Hematopoietic multipotent progenitor cell treated with erythropoietin and hydrocortisone succinate and interleukin-3 and kit ligand, for 15 days (in vitro differentiated cells): ENCODE measurements around the gene ADCY10.
"Not testable (repeated sequence)": the region's sequence is repeated elsewhere in the genome, so short reads cannot be mapped to it uniquely, and the experiment has no call there.

ENCODE experiments used
- DNase-seq: peaks from one replicate; pipeline ENCODE4 v3.0.0-alpha.2; 2015; ENCODE audit warnings: low spot score

Gene ADCY10

GRCh38 chr1:167924543-167925231, 10.8 kb upstream of the ADCY10 start:
- peak; percentile 53 for DNase-seq

DNA sequence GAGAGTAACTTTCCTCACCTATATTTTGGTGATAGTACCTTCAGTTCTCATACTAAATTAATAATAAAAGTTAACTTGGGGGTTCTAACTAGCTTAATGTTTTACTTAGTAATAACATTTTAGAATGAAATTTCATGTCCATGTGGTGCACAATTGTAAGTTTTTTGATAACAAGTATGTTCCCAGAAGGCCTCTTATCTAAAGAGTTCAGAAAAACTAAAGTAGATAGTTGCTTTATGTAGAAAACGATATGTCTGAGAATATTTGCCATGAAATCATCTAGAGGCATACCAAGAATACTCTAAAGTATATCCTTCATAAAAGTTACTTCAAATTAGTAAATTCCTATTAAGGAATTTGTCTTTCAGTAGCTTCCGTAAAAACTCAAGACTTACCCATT, 10.2 kb upstream of the ADCY10 start:
- peak; percentile 77 for DNase-seq

DNA sequence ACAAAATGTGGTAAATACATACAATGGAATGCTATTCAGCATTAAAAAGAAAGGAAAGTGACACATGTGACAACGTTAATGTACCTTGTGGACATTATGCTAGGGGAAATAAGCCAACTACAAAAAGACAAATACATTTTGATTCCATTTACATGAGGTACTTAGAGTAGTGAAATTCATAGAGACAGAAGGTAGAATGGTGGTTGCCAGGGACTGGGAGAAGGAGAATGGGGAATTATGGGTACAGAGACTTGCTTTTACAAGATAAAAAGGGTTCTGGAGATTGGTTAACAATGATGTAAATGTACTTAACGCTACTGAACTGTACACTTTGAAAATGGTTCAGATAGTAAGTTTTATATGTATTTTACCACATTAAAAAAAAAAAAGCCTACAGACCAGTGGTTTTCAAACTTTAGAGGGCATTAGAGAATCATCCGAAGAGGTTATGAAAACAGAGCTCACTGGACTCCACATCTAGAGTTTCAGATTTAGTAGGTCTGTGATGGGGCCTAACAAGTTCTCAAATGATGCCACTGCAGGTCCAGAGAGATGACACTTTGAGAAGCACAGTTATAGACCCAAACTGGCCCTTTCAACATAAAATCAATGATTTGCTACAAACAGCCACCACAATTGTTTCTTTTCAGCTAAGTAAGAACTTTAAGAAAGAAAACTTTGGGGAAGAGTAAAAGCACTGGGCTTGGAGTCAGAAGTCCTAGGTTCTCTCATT, 9.6 kb upstream of the ADCY10 start:
- DNase-seq = peak; percentile 67

- no peak for DNase-seq
These were observed 8.7 kb upstream of the ADCY10 start for GRCh38 chr1:167922611-167923074.

GRCh38 chr1:167922023-167922422, 8.1 kb upstream of the ADCY10 start:
- no peak for DNase-seq

GRCh38 chr1:167916766-167917511, 3.0 kb upstream of the ADCY10 start:
- no peak for DNase-seq

DNA sequence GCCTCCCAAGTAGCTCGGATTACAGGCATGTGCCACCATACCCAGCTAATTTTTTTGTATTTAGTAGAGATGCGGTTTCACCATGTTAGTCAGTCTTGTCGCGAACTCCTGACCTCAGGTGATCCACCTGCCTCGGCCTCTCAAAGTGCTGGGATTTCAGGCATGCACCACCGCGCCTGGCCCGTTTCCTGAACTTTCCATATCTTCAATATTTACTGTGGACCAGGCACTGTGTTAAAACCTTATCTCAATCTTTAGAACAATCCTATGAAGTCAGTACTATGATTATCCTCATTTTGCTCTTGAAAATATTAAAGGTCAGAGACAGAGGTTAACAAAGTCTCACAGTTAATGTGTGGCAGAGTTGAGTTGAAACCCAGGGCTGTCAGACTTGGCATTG, 1.6 kb upstream of the ADCY10 start:
- no peak for DNase-seq

DNA sequence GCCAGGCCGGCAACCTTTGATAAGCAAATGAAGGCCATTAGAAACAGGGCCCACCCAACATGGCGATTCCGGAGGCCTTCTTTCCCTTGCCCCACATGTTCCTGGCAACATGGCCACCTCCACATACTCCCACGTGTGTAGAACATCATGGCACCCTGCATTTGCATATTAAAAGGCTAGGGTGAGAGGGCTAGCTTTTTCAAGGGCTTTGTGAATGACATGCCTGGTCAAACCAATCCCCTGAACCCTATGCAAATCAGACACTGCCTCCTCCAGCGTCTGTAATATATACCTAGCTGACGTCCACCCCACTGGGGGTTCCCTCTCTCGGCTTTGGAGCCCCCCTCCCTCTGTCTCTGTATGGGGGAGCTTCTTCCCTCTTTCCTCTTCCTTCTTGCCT, 1.6 kb downstream of the ADCY10 start:
- DNase-seq = no peak

DNA sequence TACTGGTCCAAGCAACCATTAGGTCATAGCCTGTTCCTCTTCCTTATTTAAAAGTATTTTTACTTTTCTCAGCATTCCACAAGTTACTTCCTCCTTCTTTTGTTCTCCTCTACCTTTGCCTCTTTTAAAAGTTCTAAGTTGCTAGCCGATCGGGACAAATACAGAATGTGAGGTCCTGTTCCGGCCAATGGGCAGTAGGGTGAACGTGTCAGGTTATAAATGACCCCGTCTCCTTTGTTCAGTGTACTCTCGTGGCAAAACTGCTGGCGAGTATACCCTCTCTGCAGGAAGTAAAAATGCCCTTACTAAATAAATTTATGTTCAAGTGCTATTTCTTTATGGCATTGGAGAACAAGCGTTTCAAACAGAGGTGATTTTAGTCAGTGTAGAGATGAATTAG, 2.5 kb downstream of the ADCY10 start:
- no peak for DNase-seq

DNA sequence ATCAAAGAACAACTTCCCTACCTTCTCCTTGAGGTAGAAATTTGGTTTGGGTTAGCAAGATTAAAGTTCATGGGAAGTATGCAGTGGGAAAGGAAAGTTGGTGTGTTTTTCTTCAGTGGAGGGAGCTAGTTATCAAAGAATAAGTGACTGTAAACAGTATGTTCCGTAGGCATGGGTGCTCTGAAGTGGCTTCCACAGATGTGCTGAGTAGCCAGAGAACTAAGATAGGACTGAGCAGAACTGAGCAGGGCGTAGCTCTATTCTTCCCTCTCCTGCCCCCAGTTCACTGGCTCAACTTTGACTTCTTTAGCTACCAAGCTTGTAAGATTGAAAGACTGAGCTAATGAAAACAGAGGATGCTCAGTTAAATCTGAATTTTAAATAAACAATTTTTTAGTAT, 3.4 kb downstream of the ADCY10 start:
- no peak for DNase-seq

DNA sequence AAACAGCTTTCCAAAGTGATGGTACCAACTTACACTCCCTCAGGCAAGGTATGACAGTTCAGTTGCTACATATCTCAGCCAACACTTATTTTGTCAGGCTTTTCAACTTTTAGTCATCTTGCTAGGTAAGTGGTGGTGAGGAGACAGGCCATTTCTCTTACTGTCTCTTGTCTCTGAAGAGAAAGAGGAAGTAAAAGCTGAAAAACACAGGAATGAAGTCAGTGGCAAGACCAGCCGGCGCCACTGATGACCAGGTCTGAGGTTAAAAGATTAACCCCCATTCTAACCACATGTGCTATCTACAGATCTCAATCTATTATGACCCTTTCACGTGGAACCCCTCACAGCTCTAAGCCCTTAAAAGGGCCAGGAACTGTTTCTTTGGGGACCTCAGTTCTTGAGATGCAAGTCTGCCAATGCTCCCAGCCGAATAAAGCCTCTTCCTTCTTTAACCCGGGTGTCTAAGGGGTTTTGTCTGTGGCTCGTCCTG, 4.2 kb downstream of the ADCY10 start:
- no peak for DNase-seq

- DNase-seq = no peak
These were observed 8.3 kb downstream of the ADCY10 start for GRCh38 chr1:167905671-167906070.

GRCh38 chr1:167905182-167905581, 8.8 kb downstream of the ADCY10 start:
- DNase-seq = no peak

GRCh38 chr1:167904652-167905130, 9.2 kb downstream of the ADCY10 start:
- DNase-seq = no peak

GRCh38 chr1:167900907-167901306, 13.0 kb downstream of the ADCY10 start:
- no peak for DNase-seq

DNA sequence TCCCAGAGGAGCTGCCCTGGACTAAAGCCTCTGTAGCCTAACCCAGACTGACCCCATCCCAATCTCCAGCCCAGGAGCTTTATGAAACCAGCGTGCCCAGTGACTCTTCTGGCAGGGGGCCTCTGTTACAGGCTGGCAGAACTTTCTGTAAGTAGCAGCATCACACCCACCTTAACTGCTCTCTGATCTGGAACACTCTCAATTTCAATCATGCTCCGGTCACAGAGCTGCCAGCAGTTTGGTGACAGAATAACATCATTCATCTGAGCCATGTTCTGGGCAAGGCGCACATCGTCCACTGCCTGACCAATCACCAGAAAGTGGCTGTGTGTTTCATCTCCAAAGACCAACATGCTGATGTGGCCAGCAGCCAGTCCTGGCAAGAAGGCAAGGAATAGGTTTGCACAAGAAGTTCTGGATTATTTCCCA, 14.7 kb downstream of the ADCY10 start:
- DNase-seq = no peak

DNA sequence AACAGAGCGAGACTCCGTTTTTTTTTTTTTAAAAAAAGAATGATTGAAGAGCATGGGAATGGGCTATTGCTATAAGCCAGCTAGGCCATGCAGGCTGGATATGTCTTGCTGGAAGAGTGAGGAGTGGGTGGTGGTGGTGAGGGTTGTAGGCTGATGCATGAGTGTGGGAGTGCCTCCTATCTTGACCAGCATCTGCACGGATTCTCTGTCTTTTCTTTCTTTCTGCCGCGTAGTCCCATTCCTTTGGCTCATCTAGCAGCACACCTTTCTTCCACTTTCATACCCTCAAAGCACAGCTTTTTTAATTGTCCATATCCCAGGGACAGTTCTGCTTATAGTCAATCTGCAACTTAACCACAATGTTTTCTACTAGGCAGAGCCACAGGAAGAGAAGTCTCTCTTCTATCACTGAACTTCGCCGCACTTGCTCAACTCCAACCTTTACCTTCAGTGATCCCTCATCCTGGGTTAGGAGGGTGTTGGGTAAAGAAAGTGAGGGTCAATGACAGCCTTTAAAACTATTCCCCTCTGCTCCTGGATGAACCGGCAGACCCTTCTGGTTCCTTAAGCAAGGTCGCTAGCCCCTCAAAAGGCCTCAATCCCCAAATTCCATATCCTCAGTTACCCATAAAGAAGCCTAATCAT, 15.2 kb downstream of the ADCY10 start:
- DNase-seq = no peak

DNA sequence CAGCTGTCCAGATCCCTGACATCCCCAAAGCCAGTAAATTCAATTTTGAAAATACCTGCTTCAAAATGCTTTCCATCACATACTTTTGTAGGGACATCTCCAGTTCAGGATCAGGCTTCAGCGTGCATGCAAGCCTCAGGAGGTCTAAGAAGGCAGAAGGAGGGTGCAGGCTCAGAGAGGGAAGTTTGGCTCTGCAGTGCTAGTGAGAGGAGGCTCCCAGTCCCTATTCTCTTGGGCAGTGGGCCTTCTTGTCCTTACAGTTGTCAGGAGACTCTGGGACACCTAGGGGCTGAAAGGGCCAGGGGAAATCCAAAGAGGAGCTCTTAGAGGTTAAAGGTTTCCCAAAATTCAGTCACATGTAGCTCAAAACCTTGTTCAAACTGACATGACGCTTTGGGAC, 20.1 kb downstream of the ADCY10 start:
- no peak for DNase-seq

GRCh38 chr1:167890400-167890799, 23.5 kb downstream of the ADCY10 start:
- DNase-seq = no peak

- not testable (repeated sequence) for DNase-seq
These were observed 26.7 kb downstream of the ADCY10 start for GRCh38 chr1:167887187-167887586.

DNA sequence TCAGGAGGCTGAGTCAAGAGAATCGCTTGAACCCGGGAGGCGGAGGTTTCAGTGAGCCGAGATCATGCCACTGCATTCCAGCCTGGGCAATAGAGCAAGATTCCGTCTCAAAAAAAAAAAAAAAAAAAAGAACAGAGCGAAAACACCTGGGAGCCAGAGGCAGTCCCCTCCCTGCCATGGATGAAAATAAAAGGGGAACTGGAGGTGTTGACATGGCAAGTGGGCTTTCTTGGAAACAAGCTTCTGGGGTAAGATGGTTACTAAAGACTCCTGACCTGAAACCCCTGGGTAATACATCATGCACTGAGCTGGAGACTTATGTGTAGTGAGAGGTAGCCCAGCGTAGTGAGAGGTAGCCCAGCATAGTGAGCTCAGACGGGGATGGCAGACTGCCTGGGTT, 31.6 kb downstream of the ADCY10 start:
- DNase-seq = no peak

GRCh38 chr1:167881786-167882185, 32.1 kb downstream of the ADCY10 start:
- no peak for DNase-seq
